Activated CD8-positive, alpha-beta memory T cell treated with anti-CD3 and anti-CD28 coated beads, Interleukin-2, amount 10 ng/mL, durations not matched to agents 7 days and 5 days (primary cell): ENCODE measurements around the gene ZNF664. TPM values are rescaled to one million over a fixed set of nuclear protein-coding genes. Genes with fewer than 3 reads are reported as not detected.
A peak's percentile ranks its signal among the peaks of the same experiment; 100 is the strongest.

Source experiments
- ATAC-seq: fragments of 150-1000 bp; cut with Tn5 transposase; one replicate; pipeline ENCODE4 v1.10.0; 2021; ENCODE audit warnings: moderate library complexity
- CTCF ChIA-PET: fragments of 350-600 bp; sonication (Branson Sonifier 250); formaldehyde crosslinking; loops from one replicate; lab custom pipeline; 2021; ENCODE audit warnings: antibody characterized with exemption; lab: Charles Lee
- DNase-seq: peaks from one replicate; pipeline ENCODE4 v3.0.0-alpha.2; 2020
- H3K27ac Mint-ChIP-seq: one replicate; pipeline ENCODE4 v1.8.0; 2021; ENCODE audit warnings: mild to moderate bottlenecking, mixed read lengths
- H3K27me3 Mint-ChIP-seq: one replicate; pipeline ENCODE4 v1.8.0; 2021; ENCODE audit warnings: mixed read lengths
- H3K36me3 Mint-ChIP-seq: one replicate; pipeline ENCODE4 v1.8.0; 2021; ENCODE audit warnings: mild to moderate bottlenecking, mixed read lengths
- H3K4me1 Mint-ChIP-seq: one replicate; pipeline ENCODE4 v1.8.0; 2021; ENCODE audit warnings: mixed read lengths
- H3K4me3 Mint-ChIP-seq: one replicate; pipeline ENCODE4 v1.8.0; 2021; ENCODE audit warnings: mild to moderate bottlenecking, moderate library complexity, mixed read lengths
- H3K9me3 Mint-ChIP-seq: one replicate; pipeline ENCODE4 v1.8.0; 2022; ENCODE audit warnings: low read depth, mixed read lengths
- total RNA-seq, 2 experiments: library from RNA; stranded (reverse); gene quantifications; one replicate each; pipeline ENCODE4 v1.2.3, GENCODE V29; 2021

Gene ZNF664
- total RNA-seq, 2 experiments from 2014 or later, result 45.8 to 52.5 TPM

GRCh38 chr12:123991372-123991951 lies 18.4 kb downstream of the ZNF664 start:
- no peaks in the 10 kb centered on the region for H3K27me3 Mint-ChIP-seq
- H3K4me3 Mint-ChIP-seq, result no peak overlapping the region
- peaks cover 27% of the 10 kb centered on the region for H3K4me1 Mint-ChIP-seq
- no peaks in the 10 kb centered on the region for H3K9me3 Mint-ChIP-seq
- CTCF ChIA-PET, result interaction anchor here (2.2 kb wide), 1 partner anchor 86 kb away, joined by 4 read pairs; no protein-coding TSS in a partner anchor
- no peak overlapping the region for H3K27ac Mint-ChIP-seq
- ATAC-seq, result no peak
- peaks cover 29% of the 10 kb centered on the region for H3K36me3 Mint-ChIP-seq
- DNase-seq, result no peak

- Mint-ChIP-seq H3K36me3 (peaks cover 29% of the 10 kb centered on the region), H3K9me3 (no peaks in the 10 kb centered on the region), H3K4me3 (no peak overlapping the region), H3K27me3 (no peaks in the 10 kb centered on the region), H3K4me1 (peaks cover 30% of the 10 kb centered on the region), H3K27ac (no peak overlapping the region)
- ATAC-seq (no peak), DNase-seq (no peak)
- CTCF ChIA-PET, result interaction anchor here (2.2 kb wide), 1 partner anchor 87 kb away, joined by 4 read pairs; no protein-coding TSS in a partner anchor
Measured at GRCh38 chr12:123992118-123992825, 19.3 kb downstream of the ZNF664 start.

- ATAC-seq (peak; percentile 39), DNase-seq (peak; percentile 39)
- no peaks in the 10 kb centered on the region for H3K9me3 Mint-ChIP-seq
- no peak overlapping the region for H3K27ac Mint-ChIP-seq
- H3K27me3 Mint-ChIP-seq, result no peaks in the 10 kb centered on the region
- CTCF ChIA-PET, result interaction anchor here (0.9 to 3.6 kb wide), 2 partner anchors 11 to 91 kb away, joined by 3 to 21 read pairs; no protein-coding TSS in a partner anchor
- H3K4me1 Mint-ChIP-seq, result peaks cover 26% of the 10 kb centered on the region
- H3K4me3 Mint-ChIP-seq, result no peak overlapping the region
- H3K36me3 Mint-ChIP-seq, result peaks cover 12% of the 10 kb centered on the region
Measured at GRCh38 chr12:123995023-123995748, 22.2 kb downstream of the ZNF664 start.

- Mint-ChIP-seq H3K27me3 (no peaks in the 10 kb centered on the region), H3K36me3 (peaks cover 9% of the 10 kb centered on the region)
- CTCF ChIA-PET, result interaction anchor here (0.9 to 3.6 kb wide), 2 partner anchors 12 to 36 kb away, joined by 3 to 21 read pairs; no protein-coding TSS in a partner anchor
Measured at GRCh38 chr12:123996581-123996980, 23.6 kb downstream of the ZNF664 start.

DNA sequence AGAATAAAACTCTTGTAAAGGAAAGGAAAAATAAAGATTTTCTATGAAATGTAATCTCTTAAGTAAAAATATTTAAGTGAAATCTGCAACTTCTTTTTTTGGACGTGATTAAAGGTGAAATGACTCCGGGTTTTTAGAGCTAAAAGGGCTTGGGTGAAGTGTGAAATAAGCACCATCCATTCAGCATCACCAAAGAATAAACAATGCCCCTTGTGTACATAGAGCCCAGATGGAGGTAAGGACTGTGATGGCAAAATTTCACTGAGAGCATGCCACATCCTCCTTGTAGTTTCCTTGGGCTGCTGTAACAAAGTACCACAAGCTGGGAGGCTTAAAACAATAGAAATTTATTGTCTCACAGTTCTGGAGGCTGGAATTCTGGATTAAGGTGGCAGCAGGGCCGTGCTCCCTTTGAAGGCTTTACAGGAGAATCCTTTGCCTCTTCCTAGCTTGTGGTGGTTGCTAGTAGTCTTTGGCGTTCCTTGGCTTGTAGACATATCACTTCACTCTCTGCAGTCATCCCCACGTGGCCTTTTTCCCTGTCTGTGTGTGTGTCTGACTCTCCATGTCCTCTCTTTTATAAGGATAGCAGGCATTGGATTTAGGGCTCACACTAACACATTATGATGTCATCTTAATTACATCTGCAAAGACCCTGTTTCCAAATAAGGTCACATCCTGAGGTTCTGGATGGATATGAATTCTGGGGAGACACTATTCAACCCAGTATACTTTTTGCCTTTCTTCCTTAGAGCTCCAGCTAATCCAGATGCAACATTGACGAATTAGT lies 24.2 kb downstream of the ZNF664 start:
- Mint-ChIP-seq H3K4me1 (peaks cover 22% of the 10 kb centered on the region), H3K9me3 (no peaks in the 10 kb centered on the region), H3K27me3 (no peaks in the 10 kb centered on the region), H3K36me3 (peaks cover 7% of the 10 kb centered on the region), H3K4me3 (no peak overlapping the region), H3K27ac (no peak overlapping the region)
- CTCF ChIA-PET, result interaction anchor here (1.3 to 3.6 kb wide), 4 partner anchors 13 to 92 kb away, joined by 3 to 21 read pairs (median 6); no protein-coding TSS in a partner anchor
- ATAC-seq, result no peak
- peak; percentile 11 for DNase-seq

More at GRCh38 chr12:123996581-123996980, 23.6 kb downstream of the ZNF664 start:
- H3K4me1 Mint-ChIP-seq, result peaks cover 22% of the 10 kb centered on the region
- no peak overlapping the region for H3K27ac Mint-ChIP-seq
- H3K9me3 Mint-ChIP-seq, result no peaks in the 10 kb centered on the region
- H3K4me3 Mint-ChIP-seq, result no peak overlapping the region
- ATAC-seq (no peak), DNase-seq (peak; percentile 33)

DNA sequence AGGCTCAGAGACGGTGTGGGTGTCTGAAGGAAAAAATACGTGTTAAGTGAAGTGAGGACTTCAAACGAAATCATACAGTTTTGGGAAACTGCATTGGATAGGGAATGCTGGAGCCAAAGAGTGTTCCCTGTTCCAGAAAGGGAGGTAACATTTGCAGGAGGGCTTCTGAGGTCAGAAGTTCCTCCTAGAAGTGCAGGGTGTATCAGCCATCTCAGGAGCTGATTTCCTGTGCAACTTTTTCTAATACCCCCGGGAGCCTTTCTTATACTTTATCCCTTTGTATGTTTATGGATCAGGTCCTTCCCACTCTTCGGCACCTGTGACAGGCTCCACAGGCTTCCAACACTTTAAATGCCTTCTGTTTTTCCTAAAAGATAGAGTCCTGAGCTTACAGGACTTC lies 24.9 kb downstream of the ZNF664 start:
- Mint-ChIP-seq H3K9me3 (no peaks in the 10 kb centered on the region), H3K36me3 (peaks cover 5% of the 10 kb centered on the region), H3K27ac (no peak overlapping the region), H3K4me1 (peaks cover 22% of the 10 kb centered on the region), H3K4me3 (no peak overlapping the region), H3K27me3 (no peaks in the 10 kb centered on the region)
- DNase-seq (peak; percentile 22), ATAC-seq (no peak)
- CTCF ChIA-PET, result interaction anchor here (1.3 to 2.1 kb wide), 3 partner anchors 34 to 93 kb away, joined by 3 to 7 read pairs (median 4); no protein-coding TSS in a partner anchor

DNA sequence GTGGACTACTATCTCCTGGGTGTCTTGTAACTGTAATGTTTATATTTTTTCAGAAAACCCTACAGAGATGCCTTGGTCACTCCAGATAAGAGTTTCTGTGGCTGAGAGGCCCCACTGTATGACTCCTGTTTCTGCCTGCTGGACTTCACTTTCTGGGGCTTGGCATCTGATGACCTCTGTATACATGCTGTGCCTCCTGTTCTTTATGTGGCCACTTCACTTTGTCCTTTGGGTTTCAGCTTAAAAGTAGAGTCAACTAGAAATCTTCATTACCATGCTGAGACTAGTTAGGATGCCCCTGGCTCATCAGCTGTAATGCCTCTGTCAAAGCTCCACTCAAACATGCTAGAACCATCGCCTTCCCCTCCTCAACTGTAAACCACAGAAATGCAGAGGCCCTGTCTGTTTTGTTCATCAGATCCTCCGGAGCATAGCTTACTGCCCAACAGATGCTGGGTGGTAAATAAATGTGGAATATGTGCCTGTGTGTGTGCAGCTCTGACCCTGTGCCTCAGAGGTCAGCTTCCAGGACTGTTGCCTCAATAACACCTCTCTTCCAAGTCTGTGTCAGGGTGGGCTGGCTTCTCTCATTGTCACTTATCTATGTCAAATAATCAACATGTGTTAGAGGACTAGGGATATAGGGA lies 25.5 kb downstream of the ZNF664 start:
- CTCF ChIA-PET, result interaction anchor here (1.3 to 2.1 kb wide), 3 partner anchors 34 to 93 kb away, joined by 3 to 7 read pairs (median 4); no protein-coding TSS in a partner anchor
- no peak overlapping the region for H3K27ac Mint-ChIP-seq
- no peaks in the 10 kb centered on the region for H3K9me3 Mint-ChIP-seq
- H3K4me3 Mint-ChIP-seq, result no peak overlapping the region
- H3K27me3 Mint-ChIP-seq, result no peaks in the 10 kb centered on the region
- H3K4me1 Mint-ChIP-seq, result peaks cover 22% of the 10 kb centered on the region
- peaks cover 4% of the 10 kb centered on the region for H3K36me3 Mint-ChIP-seq
- DNase-seq (peak; percentile 8), ATAC-seq (no peak)

DNA sequence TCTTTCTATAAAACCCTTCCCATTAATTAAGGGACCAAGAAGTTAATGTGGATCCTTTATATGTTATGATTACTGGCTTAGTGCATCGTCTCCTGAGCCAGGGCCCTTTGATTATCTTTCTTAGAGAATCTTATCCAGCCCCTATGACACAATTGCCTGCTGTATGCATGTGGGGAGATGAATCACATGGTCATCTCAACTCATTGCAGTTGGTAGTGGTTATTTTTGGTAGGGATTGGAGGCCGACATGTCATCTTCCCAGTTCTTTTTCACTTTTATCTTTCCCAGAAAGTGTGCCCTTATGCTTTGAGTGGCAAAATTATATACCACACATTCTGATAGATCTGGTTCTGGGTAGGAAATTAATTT lies 26.0 kb downstream of the ZNF664 start:
- peak; percentile 11 for DNase-seq
- H3K36me3 Mint-ChIP-seq, result peaks cover 2% of the 10 kb centered on the region
- peaks cover 22% of the 10 kb centered on the region for H3K4me1 Mint-ChIP-seq
- no peaks in the 10 kb centered on the region for H3K9me3 Mint-ChIP-seq
- no peak overlapping the region for H3K27ac Mint-ChIP-seq
- no peak for ATAC-seq
- no peaks in the 10 kb centered on the region for H3K27me3 Mint-ChIP-seq
- no peak overlapping the region for H3K4me3 Mint-ChIP-seq
- CTCF ChIA-PET, result interaction anchor here (1.4 to 2.1 kb wide), 2 partner anchors 33 to 94 kb away, joined by 4 to 7 read pairs; no protein-coding TSS in a partner anchor

DNA sequence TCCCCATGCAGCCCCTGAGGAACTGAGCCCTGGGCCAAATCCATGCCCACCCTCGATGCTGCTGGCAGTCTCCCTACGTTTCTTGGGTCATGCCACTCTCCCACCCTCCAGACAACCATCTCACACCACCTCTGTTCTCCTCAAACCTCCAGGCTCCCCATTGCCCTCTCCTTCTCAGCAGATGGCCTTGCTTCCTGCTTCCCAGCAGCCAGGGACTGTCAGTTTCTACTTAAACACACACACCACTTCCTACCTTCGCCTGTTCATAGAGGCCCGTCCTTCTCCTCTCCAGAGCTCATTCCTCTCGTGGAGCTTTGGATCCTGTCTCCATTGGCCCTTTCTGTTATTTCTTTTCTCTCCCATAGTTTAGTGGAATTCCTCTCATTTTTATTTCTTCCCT lies 27.1 kb downstream of the ZNF664 start:
- no peak for ATAC-seq

GRCh38 chr12:124001343-124001742 lies 28.3 kb downstream of the ZNF664 start:
- H3K9me3 Mint-ChIP-seq, result no peaks in the 10 kb centered on the region
- H3K4me1 Mint-ChIP-seq, result peaks cover 13% of the 10 kb centered on the region
- no peak overlapping the region for H3K4me3 Mint-ChIP-seq
- H3K27ac Mint-ChIP-seq, result no peak overlapping the region
- ATAC-seq (no peak), DNase-seq (peak; percentile 38)
- CTCF ChIA-PET, result interaction anchor here (1.0 to 1.9 kb wide), 3 partner anchors 24 to 96 kb away, joined by 3 to 4 read pairs (median 3); no protein-coding TSS in a partner anchor
- H3K27me3 Mint-ChIP-seq, result no peaks in the 10 kb centered on the region
- peaks cover 5% of the 10 kb centered on the region for H3K36me3 Mint-ChIP-seq

More for the DNA sequence above, 27.1 kb downstream of the ZNF664 start:
- Mint-ChIP-seq H3K4me1 (peaks cover 16% of the 10 kb centered on the region), H3K9me3 (no peaks in the 10 kb centered on the region), H3K36me3 (peaks cover 2% of the 10 kb centered on the region), H3K27ac (no peak overlapping the region), H3K27me3 (no peaks in the 10 kb centered on the region), H3K4me3 (no peak overlapping the region)
- DNase-seq, result peak; percentile 7
- CTCF ChIA-PET, result interaction anchor here (1.0 to 1.9 kb wide), 2 partner anchors 32 to 95 kb away, joined by 3 to 4 read pairs; no protein-coding TSS in a partner anchor

DNA sequence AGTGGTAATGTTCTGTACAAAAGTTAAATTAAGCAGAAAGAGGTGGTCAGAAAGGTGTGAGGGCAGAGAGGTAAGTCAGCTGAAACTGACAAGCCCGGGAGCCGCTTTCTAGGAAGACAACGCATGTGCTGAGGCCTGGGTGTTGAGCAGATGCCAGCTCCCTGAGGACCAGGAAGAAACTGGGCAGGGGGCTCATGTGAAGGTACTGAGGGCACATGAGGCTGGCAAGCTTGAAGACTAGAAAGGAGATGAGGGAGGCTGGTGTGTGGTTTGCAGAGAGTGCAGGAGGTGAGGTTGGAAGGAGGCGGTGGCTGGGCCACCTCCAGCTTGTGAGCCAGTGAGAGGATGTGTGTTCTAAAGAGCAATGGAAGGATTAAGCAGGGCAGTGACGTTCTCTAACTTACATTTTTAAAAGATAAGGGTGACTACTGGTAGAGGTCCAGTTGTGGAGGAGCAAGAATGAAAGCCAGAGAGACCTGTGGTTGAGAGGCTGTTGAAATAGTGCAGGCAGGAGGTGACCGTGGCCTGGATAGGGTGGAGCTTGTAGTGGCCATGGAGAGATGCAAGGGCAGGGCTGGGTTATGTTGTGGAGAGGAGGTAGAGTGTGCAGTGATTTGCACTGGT lies 29.1 kb downstream of the ZNF664 start:
- H3K9me3 Mint-ChIP-seq, result no peaks in the 10 kb centered on the region
- peaks cover 15% of the 10 kb centered on the region for H3K4me1 Mint-ChIP-seq
- no peak overlapping the region for H3K4me3 Mint-ChIP-seq
- H3K36me3 Mint-ChIP-seq, result peaks cover 6% of the 10 kb centered on the region
- ATAC-seq (no peak), DNase-seq (peak; percentile 30)
- H3K27ac Mint-ChIP-seq, result no peak overlapping the region
- no peaks in the 10 kb centered on the region for H3K27me3 Mint-ChIP-seq
- CTCF ChIA-PET, result interaction anchor here (1.2 kb wide), 1 partner anchor 23 kb away, joined by 3 read pairs; no protein-coding TSS in a partner anchor
